Measurements from ENCODE around the gene OR10H1.
A peak's percentile ranks its signal among the peaks of the same experiment; 100 is the strongest.
"Not testable (repeated sequence)": the region's sequence is repeated elsewhere in the genome, so short reads cannot be mapped to it uniquely, and the experiment has no call there.

Gene OR10H1, protein sequence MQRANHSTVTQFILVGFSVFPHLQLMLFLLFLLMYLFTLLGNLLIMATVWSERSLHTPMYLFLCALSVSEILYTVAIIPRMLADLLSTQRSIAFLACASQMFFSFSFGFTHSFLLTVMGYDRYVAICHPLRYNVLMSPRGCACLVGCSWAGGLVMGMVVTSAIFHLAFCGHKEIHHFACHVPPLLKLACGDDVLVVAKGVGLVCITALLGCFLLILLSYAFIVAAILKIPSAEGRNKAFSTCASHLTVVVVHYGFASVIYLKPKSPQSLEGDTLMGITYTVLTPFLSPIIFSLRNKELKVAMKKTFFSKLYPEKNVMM

DNA sequence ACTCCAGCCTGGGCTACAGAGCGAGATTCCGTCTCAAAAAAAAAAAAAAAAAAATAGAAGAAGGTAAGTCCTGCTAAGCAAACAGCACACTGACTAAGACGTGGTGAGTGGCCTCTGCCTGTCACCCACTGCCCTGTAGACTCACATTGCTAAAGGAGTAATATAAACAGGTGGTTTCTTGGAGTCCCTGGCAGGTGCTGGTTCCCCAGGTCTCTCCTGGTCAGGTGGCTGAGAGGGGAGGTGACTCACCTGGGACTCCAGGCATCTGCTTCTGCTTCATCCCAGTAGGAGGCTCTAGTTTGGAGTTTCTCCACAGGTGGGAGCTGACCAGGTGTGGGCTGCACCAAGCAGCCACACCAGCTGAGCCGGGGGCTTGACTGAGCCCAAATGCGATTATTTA, at the start of gene OR10H1:
TSS of gene OR10H1 (minus strand) at position 359 of the 400 bp plus-strand sequence. CDS start 7,627 bp downstream, outside the sequence.
- no peak for DNase-seq

DNA sequence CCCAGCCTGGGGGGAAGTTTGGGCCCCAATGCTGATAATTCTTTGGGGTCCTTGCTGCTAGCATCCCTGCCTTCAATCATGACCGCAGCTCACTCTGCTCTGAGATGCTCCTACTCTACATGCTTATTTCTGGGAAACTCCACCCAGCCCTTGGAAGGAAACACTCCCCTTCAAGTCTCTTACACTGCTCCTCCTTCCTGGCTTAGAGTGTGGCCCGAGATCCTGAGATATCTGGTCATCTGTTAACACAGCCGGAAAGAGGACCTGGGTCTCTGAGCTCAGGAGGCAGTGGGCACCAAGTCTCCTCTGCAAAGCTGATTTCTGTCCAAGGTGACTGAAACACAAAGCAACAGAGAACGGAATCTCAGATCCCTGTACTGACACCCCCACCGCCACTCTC, 49.4 kb upstream of the OR10H1 start:
- no peak for DNase-seq

- no peak for DNase-seq
Observed at GRCh38 chr19:15863272-15863671, 47.8 kb upstream of the OR10H1 start.

- DNase-seq = no peak
Observed at GRCh38 chr19:15862444-15862843, 47.0 kb upstream of the OR10H1 start.

DNA sequence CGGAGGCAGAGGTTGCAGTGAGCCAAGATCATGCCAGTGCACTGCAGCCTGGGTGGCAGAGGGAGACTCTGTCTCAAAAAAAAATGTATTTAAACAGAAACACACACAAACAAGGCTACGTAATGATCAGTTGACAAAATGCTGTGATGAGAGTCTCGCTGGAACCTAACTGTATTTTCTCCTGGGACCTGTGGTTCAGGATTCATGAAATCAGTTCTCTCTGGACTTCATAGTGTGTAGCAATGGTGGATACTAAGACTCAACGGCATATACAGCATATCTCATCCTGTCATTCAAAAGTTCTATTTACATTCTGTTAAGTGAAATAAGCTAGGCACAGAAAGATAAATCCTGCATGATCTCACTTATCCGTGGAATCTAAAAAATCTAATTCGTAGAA, 45.1 kb upstream of the OR10H1 start:
- DNase-seq = no peak

- DNase-seq = no peak
Observed at GRCh38 chr19:15859187-15859586, 43.7 kb upstream of the OR10H1 start.

DNA sequence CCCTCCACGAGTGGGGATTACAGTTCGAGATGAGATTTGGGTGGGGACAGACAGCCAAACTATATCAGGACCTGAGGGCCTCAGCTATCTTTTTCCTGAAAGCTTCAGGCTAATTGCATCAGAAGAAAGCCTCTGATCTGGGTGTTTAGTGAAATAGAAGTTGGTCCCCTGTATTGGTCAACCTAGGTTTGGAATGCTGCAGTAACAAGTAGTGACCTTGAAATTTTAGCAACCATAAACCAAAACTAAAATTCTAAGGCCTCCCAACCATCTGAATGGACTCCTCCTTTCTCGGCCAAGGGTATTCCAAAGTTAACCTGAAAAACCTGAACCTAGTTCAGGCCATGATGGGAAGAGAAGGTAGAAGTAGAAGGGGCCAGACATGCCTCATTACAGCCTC, 34.9 kb upstream of the OR10H1 start:
- no peak for DNase-seq

- no peak for DNase-seq
Observed at GRCh38 chr19:15846923-15847322, 31.5 kb upstream of the OR10H1 start.

DNA sequence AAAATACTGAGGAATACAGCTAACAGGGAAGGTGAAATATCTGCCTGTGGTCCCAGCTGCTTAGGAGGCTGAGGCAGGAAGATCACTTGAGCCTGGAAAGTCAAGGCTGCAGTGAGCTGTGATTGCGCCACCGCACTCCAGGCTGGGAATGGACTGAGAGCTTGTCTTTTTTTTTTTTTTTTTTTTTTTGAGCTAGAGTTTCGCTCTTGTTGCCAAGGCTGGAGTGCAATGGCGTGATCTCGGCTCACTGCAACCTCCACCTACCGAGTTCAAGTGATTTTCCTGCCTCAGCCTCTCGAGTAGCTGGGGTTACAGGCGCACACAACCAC, 28.4 kb upstream of the OR10H1 start:
- not testable (repeated sequence) for DNase-seq

GRCh38 chr19:15843203-15843893, 27.9 kb upstream of the OR10H1 start:
- peak in 1 of 2 donors; percentile 22 for DNase-seq

DNA sequence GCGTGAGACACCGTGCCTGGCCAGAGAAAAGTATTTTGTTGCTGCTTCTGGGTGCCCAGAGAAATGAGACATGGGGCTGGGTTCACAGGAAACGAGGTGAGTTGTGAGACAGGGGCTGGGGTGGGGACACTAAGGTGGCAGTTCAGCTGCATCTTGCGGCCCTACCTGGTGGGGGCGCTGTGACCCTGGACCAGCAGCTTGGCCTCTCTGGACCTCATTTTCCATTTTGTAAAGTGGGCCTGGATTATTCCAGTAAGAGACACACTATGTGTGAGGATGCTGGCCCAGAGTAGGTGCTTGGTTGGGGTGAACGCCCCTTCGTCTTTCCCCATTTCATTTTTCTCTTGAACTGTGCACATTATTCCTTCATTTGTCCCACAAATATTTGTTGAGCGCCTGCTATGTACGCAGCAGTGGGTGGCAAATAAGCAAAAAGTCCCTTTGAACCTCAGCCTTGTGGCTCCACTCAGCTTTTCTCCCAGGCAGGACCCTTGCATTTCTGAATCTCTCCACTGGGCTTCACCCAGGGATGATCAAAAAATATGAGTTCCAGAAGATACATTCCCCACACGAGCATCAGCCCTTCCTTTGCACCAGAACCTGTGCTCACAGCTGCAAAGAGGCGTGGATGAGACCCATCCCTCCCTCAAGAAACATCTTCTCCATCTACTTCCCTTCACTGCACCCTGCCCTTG, 26.6 kb upstream of the OR10H1 start:
- no peak for DNase-seq

GRCh38 chr19:15840833-15841232, 25.4 kb upstream of the OR10H1 start:
- no peak for DNase-seq

DNA sequence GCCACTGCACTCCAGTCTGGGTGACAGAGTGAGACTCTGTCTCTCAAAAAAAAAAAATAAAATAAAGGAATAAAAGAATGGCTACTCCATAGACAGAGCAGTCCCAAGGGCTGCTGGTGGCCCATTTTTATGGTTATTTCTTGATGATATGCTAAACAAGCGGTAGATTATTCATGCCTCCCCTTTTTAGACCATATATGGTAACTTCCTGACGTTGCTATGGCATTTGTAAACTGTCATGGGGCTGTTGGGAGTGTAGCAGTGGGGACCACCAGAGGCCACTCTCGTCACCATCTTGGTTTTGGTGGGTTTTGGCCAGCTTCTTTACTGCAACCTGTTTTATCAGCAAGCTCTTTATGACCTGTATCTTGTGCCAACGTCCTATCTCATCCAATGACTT, 24.4 kb upstream of the OR10H1 start:
- DNase-seq = not testable (repeated sequence)

DNA sequence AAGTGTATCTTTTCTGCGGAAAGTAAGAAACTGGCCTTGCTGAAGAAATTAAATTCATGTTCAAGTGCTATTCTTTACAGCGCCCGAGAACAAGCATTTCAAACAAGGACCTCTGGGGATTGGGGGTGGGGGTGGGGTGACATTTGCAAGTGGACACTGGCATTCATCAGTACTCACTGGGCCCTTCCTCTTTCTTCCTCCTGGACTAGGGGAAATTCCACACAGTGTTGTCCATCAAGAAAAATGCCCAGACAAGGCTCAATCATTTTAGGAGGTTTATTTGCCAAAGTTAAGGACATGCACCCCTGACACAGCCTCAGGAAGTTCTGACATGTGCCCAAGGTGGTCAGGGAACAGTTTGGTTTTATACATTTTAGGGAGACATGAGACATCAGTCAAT, 22.9 kb upstream of the OR10H1 start:
- DNase-seq = no peak

GRCh38 chr19:15837221-15837731, 21.8 kb upstream of the OR10H1 start:
- DNase-seq = no peak

- DNase-seq = peak; percentile 96 to 97
Observed at GRCh38 chr19:15836330-15837220, 21.1 kb upstream of the OR10H1 start.

DNA sequence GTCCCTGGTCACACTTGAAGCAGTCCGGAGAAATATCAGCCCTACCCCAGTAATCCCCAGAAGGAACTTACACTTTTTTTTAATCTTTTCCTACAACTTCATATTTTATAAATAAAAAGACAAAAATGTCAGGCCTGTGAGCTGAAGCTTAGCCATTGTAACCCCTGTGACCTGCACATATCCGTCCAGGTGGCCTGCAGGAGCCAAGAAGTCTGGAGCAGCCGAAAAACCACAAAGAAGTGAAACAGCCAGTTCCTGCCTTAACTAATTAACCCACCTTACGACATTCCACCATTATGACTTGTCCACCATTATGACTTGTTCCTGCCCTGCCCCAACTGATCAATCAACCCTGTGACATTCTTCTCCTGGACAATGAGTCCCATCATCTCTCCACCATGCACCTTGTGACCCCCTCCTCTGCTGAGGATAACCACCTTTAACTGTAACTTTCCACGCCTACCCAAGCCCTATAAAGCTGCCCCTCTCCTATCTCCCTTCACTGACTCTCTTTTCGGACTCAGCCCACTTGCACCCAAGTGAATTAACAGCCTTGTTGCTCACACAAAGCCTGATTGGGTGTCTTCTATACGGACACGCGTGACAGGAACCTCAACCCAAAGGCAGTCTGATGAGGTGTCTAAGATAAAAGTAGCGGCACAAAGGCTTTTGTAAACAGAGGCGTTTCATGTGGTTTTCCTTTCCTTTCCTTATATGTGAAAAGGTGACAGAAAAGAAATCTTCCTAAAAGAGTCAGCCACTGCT, 20.3 kb upstream of the OR10H1 start:
- peak; percentile 71 to 87 for DNase-seq

GRCh38 chr19:15834232-15834631, 18.8 kb upstream of the OR10H1 start:
- DNase-seq = not testable (repeated sequence)

DNA sequence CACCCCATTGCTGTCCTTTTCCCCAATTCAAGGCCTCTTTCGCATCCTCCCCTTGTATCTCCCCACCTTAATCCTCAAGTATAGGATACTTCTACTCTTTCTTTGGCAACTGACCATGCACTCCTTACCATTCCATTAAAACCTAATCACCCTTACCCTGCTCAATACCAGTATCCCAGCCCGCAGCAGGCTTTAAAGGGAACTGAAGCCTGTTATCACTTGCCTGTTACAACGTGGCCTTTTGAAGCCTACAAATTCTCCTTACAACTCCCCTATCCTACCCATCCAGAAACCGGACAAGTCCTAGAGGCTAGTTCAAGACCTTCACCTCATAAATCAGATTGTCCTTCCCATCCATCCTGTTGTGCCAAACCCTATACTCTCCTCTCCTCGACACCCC, 16.2 kb upstream of the OR10H1 start:
- DNase-seq = no peak

GRCh38 chr19:15829786-15830185, 14.3 kb upstream of the OR10H1 start:
- no peak for DNase-seq

GRCh38 chr19:15829306-15829698, 13.8 kb upstream of the OR10H1 start:
- no peak for DNase-seq
